Transverse colon (tissue), 4 donors: ENCODE measurements around the gene KEAP1.

Source experiments
- EP300 ChIP-seq: sonication (generic); formaldehyde crosslinking; IDR thresholded peaks from one replicate; pipeline ENCODE4 v1.6.1; 2017; ENCODE audit warnings: antibody characterized with exemption, low read depth
- POLR2A ChIP-seq: fragments of 450-650 bp; IDR thresholded peaks from one replicate; pipeline ENCODE4 v1.6.1; 2016; ENCODE audit warnings: antibody characterized with exemption, mild to moderate bottlenecking, moderate library complexity
- POLR2AphosphoS5 ChIP-seq, 3 donors: sonication (generic); formaldehyde crosslinking; IDR thresholded peaks; one replicate each; pipeline ENCODE4 v1.6.1; 2016; ENCODE audit warnings: antibody characterized with exemption in 3 of 3
- TF ChIP-seq, protein P1 (sequence below), 5 experiments: fragments of 200-600 bp in 3 of 5; fragments of 450-650 bp in 2 of 5; sonication (generic) in 3 of 5; IDR thresholded peaks; 1 replicate in 2 of 5; 2 replicates in 3 of 5; pipeline ENCODE4 v1.5.1; 2016 to 2017; ENCODE audit warnings: antibody characterized with exemption in 5 of 5, inconsistent platforms in 3 of 5, mild to moderate bottlenecking in 2 of 5, moderate library complexity in 1 of 5

GRCh38 chr19:10508036-10508435, 4.9 kb upstream of the KEAP1 start:
- TF ChIP-seq, protein P1, sequence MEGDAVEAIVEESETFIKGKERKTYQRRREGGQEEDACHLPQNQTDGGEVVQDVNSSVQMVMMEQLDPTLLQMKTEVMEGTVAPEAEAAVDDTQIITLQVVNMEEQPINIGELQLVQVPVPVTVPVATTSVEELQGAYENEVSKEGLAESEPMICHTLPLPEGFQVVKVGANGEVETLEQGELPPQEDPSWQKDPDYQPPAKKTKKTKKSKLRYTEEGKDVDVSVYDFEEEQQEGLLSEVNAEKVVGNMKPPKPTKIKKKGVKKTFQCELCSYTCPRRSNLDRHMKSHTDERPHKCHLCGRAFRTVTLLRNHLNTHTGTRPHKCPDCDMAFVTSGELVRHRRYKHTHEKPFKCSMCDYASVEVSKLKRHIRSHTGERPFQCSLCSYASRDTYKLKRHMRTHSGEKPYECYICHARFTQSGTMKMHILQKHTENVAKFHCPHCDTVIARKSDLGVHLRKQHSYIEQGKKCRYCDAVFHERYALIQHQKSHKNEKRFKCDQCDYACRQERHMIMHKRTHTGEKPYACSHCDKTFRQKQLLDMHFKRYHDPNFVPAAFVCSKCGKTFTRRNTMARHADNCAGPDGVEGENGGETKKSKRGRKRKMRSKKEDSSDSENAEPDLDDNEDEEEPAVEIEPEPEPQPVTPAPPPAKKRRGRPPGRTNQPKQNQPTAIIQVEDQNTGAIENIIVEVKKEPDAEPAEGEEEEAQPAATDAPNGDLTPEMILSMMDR (IDR thresholded peaks at IDR 0.05): no peak
- TF ChIP-seq POLR2A (no peak), POLR2AphosphoS5 (IDR thresholded peaks at IDR 0.05) (no peak), EP300 (no peak)
